ENCODE results near the gene CCDC7.
"Not testable (repeated sequence)": the region's sequence is repeated elsewhere in the genome, so short reads cannot be mapped to it uniquely, and the experiment has no call there.

Gene CCDC7

GRCh38 chr10:32693441-32693979 is 247.6 kb downstream of the CCDC7 start:
- H3K4me3 ChIP-seq (replicated peaks; ENCODE audit: low read depth, low read length): no peak overlapping the region
- no peak for TF ChIP-seq CTCF (IDR thresholded peaks at IDR 0.05; ENCODE audit: low read depth, low read length, missing control alignments)
- DNase-seq (ENCODE audit: extremely low read depth, low read depth): no peak

- not testable (repeated sequence) for DNase-seq (ENCODE audit: extremely low read depth, low read depth); H3K4me3 ChIP-seq (replicated peaks; ENCODE audit: low read depth, low read length)
Measured at GRCh38 chr10:32699683-32700082, 253.7 kb downstream of the CCDC7 start.

- DNase-seq (ENCODE audit: extremely low read depth, low read depth): no peak
- TF ChIP-seq CTCF (IDR thresholded peaks at IDR 0.05; ENCODE audit: low read depth, low read length, missing control alignments): peak; percentile 30
- no peak overlapping the region for H3K4me3 ChIP-seq (replicated peaks; ENCODE audit: low read depth, low read length)
Measured at GRCh38 chr10:32713560-32713959, 267.6 kb downstream of the CCDC7 start.

- TF ChIP-seq CTCF (IDR thresholded peaks at IDR 0.05; ENCODE audit: low read depth, low read length, missing control alignments): no peak
- H3K4me3 ChIP-seq (replicated peaks; ENCODE audit: low read depth, low read length): no peak overlapping the region
- DNase-seq (ENCODE audit: extremely low read depth, low read depth): no peak
Measured at GRCh38 chr10:32731527-32731926, 285.6 kb downstream of the CCDC7 start.

GRCh38 chr10:32738958-32739357 is 293.0 kb downstream of the CCDC7 start:
- no peak for DNase-seq (ENCODE audit: extremely low read depth, low read depth)
- H3K4me3 ChIP-seq (replicated peaks; ENCODE audit: low read depth, low read length): no peak overlapping the region
- no peak for TF ChIP-seq CTCF (IDR thresholded peaks at IDR 0.05; ENCODE audit: low read depth, low read length, missing control alignments)

GRCh38 chr10:32744321-32744720 is 298.4 kb downstream of the CCDC7 start:
- no peak for DNase-seq (ENCODE audit: extremely low read depth, low read depth)
- no peak for TF ChIP-seq CTCF (IDR thresholded peaks at IDR 0.05; ENCODE audit: low read depth, low read length, missing control alignments)
- H3K4me3 ChIP-seq (replicated peaks; ENCODE audit: low read depth, low read length): no peak overlapping the region

- TF ChIP-seq CTCF (IDR thresholded peaks at IDR 0.05; ENCODE audit: low read depth, low read length, missing control alignments): no peak
- no peak overlapping the region for H3K4me3 ChIP-seq (replicated peaks; ENCODE audit: low read depth, low read length)
- no peak for DNase-seq (ENCODE audit: extremely low read depth, low read depth)
Measured at GRCh38 chr10:32746869-32747268, 300.9 kb downstream of the CCDC7 start.
